Activated naive CD4-positive, alpha-beta T cell treated with anti-CD3 and anti-CD28 coated beads, Interleukin-2, amount 50 U/mL, for 16 hours (primary cell): Measurements from ENCODE around the gene SH3RF3.

Experiments used
- DNase-seq: peaks from one replicate; pipeline ENCODE4 v3.0.0-alpha.2; 2020

Gene SH3RF3

GRCh38 chr2:109460553-109461324 is 331.7 kb downstream of the SH3RF3 start:
- DNase-seq = no peak

GRCh38 chr2:109463236-109463635 is 334.2 kb downstream of the SH3RF3 start:
- DNase-seq = no peak

GRCh38 chr2:109463891-109464290 is 334.9 kb downstream of the SH3RF3 start:
- DNase-seq = no peak

- DNase-seq = no peak
Observed at GRCh38 chr2:109466674-109467575, 337.9 kb downstream of the SH3RF3 start.

GRCh38 chr2:109467701-109468100 is 338.7 kb downstream of the SH3RF3 start:
- no peak for DNase-seq

GRCh38 chr2:109468893-109469292 is 339.9 kb downstream of the SH3RF3 start:
- DNase-seq = no peak

GRCh38 chr2:109471658-109472057 is 342.7 kb downstream of the SH3RF3 start:
- no peak for DNase-seq

GRCh38 chr2:109472331-109472959 is 343.4 kb downstream of the SH3RF3 start:
- no peak for DNase-seq

GRCh38 chr2:109472974-109473373 is 344.0 kb downstream of the SH3RF3 start:
- no peak for DNase-seq

- no peak for DNase-seq
Observed at GRCh38 chr2:109473616-109474318, 344.8 kb downstream of the SH3RF3 start.

GRCh38 chr2:109474319-109474825 is 345.4 kb downstream of the SH3RF3 start:
- DNase-seq = no peak

DNA sequence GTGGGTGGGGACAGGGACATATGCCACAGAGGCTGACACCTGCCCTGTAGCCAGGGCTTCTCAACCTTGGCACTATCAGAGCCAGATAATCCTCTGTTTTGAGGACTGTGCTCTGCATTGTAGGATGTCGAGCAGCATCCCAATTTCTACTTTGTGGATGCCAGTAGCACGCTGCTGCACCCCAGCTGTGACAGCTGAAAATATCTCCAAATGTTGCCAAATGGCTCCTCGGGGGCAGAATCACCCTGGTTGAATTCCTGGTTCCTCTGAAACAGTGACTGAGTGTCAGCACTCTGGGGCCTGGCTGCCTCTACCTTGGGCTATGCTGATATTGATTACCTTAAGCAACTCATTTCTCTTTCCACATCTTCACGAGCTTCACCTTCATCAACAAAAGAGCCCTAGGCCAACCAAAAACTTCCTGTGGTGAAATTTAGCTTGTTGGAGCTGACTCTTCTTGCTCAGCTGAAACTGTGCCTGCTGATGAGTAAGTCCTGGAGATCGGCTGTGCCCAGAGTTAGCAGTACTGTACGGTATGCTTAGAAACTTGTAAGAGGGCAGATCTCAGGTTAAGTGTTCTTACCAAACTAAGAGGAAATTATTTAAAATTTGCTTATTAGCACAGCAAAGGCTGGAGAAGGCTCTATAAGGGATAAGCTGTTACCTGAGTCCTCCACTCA is 346.7 kb downstream of the SH3RF3 start:
- DNase-seq = no peak

GRCh38 chr2:109476641-109477441 is 347.8 kb downstream of the SH3RF3 start:
- no peak for DNase-seq

DNA sequence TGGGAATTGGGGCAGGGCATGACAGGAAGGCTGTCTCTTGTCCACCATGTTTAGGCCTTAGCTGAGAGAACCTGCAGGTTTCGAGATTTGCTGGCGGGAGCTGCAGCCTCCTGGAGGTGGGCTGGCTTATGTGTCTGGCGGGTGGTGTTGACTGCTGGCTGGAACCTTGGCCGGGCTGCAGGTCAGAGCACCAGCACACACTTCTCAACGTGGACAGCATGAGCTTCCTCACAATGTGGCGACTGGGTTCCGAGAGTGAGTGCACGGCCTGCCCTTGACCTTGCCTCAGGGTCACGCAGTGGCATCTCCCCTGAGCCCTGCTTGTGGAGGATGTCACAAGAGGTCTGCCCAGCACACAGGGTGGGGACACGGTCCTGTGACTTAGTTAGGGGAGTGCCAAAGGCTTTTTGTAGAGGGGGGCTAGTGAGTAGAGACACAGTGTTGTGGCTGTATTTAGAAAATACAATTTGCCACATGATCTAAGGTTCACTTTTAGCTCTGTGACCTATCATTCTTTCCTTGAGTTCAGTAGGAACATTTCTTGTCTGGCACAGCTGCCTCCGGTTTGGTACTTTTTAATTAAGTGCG is 350.0 kb downstream of the SH3RF3 start:
- DNase-seq = no peak

GRCh38 chr2:109479804-109480203 is 350.8 kb downstream of the SH3RF3 start:
- no peak for DNase-seq

DNA sequence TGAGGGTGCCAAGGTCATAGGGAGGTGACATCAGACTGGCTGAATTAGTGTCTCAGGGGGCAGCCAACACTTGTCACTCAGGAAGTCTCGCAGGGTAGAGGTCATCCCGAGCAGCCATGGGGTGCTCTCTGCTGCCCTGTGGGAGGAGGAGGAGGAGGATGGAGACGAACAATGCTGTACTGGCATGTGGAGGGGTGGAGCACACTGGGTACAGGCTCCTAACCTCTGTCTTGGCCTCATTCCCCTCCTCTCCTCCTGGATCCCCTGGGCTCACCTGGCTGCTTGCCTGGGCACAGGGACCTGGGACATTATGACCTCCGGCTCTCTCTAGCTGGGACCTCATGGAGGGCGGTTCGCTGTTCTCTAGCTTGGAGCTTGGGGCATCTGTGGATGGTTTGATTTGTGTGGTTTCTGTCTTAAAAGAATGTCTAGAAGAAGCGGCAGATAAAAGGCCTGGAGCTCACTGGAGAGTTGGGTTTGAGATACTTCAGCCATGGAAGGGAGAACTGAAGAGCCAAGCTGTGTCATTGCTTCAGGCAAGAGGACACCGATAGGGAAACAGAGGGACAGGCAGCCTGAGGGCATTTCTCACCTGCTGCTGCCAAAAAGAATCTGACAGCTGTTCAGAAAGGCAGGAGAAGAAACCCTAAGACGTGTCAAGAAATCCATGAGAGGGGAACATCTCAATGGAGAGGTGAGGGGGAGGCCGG is 351.6 kb downstream of the SH3RF3 start:
- DNase-seq = no peak

- DNase-seq = no peak
Observed at GRCh38 chr2:109481196-109481555, 352.2 kb downstream of the SH3RF3 start.

- no peak for DNase-seq
Observed at GRCh38 chr2:109481599-109481998, 352.6 kb downstream of the SH3RF3 start.

GRCh38 chr2:109482361-109482861 is 353.4 kb downstream of the SH3RF3 start:
- DNase-seq = no peak
